Activated CD4-positive, alpha-beta T cell treated with anti-CD3 and anti-CD28 coated beads, Interleukin-2, amount 10 ng/mL, durations not matched to agents 7 days and 5 days (primary cell): Measurements from ENCODE around the gene TMEM41A. TPM values are rescaled to one million over a fixed set of nuclear protein-coding genes. Genes with fewer than 3 reads are reported as not detected.
"Not testable (repeated sequence)": the region's sequence is repeated elsewhere in the genome, so short reads cannot be mapped to it uniquely, and the experiment has no call there.

Experiments used
- CTCF ChIA-PET: fragments of 350-600 bp; sonication (Branson Sonifier 250); formaldehyde crosslinking; loops from one replicate; lab custom pipeline; 2021; ENCODE audit warnings: antibody characterized with exemption; lab: Charles Lee
- POLR2A ChIA-PET: fragments of 350-600 bp; sonication (Branson Sonifier 250); formaldehyde crosslinking; loops from one replicate; lab custom pipeline; 2021; ENCODE audit warnings: antibody characterized with exemption; lab: Charles Lee
- DNase-seq: peaks from one replicate; pipeline ENCODE4 v3.0.0-alpha.2; 2020
- H3K27ac Mint-ChIP-seq: one replicate; pipeline ENCODE4 v1.8.0; 2021; ENCODE audit warnings: mild to moderate bottlenecking, moderate library complexity, mixed read lengths
- H3K27me3 Mint-ChIP-seq: one replicate; pipeline ENCODE4 v1.8.0; 2021; ENCODE audit warnings: mixed read lengths
- H3K36me3 Mint-ChIP-seq: one replicate; pipeline ENCODE4 v1.8.0; 2021; ENCODE audit warnings: low read depth, mixed read lengths
- H3K4me1 Mint-ChIP-seq: one replicate; pipeline ENCODE4 v1.8.0; 2021; ENCODE audit warnings: mixed read lengths
- H3K4me3 Mint-ChIP-seq: one replicate; pipeline ENCODE4 v1.8.0; 2021; ENCODE audit warnings: mild to moderate bottlenecking, moderate library complexity, mixed read lengths
- H3K9me3 Mint-ChIP-seq: one replicate; pipeline ENCODE4 v1.8.0; 2021; ENCODE audit warnings: mixed read lengths
- total RNA-seq, 2 experiments: library from RNA; stranded (reverse); gene quantifications; one replicate each; pipeline ENCODE4 v1.2.3, GENCODE V29; 2021

The TMEM41A gene
- total RNA-seq, 2 experiments from 2014 or later: 18.5 to 19.7 TPM

DNA sequence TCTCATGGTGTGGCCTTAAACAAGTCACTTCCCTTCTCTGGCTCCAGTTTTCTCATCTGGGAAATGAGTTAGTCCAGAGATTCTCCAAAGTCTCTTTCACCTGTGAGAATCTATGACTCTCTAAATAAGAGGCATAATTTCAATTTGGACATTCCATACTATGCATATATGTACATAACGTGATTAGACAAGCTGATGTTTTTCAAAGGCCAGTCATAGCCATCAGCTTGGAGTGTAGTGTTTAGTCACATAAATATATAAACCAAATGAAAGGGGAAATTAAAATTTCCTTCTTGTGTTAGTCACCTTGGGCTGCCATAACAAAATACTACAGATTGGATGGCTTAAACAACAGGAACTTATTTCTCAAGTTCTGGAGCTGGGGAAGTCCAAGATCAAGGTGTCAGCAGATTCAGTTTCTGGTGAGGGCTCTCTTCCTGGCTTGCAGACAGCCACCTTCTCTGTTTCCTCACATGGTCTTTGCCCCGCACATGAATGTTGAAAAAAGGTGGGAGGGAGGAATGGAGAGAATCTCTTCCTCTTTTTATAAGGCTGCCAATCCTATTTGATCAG is 19.4 kb downstream of the TMEM41A start:
- H3K9me3 Mint-ChIP-seq: peaks cover 5% of the 10 kb centered on the region
- peaks cover 22% of the 10 kb centered on the region for H3K36me3 Mint-ChIP-seq
- ChIA-PET POLR2A (no interaction called here), CTCF (interaction anchor here (0.8 kb wide), 1 partner anchor 10 kb away, joined by 6 read pairs; no protein-coding TSS in a partner anchor)
- H3K27ac Mint-ChIP-seq: no peak overlapping the region
- no peak for DNase-seq
- peaks cover 10% of the 10 kb centered on the region for H3K4me1 Mint-ChIP-seq
- no peak overlapping the region for H3K4me3 Mint-ChIP-seq
- H3K27me3 Mint-ChIP-seq: no peaks in the 10 kb centered on the region

DNA sequence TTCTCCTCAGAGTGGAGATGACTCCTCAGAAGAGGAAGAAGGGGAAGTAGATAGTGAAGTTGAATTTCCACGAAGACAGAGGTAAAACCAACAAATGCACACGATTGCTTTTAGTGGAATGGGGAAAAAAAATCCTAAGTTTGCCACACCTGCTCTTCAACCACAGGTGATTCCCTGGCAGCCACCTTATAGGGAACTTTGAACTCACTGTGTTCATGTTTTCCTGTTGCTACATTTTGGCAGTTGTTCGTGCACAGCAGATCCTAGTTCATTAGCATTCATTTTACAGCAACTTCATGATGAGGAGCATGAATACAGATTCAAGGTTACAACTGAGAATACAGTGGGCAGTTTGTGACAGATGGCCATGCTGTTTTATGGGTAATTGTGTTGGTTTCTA is 21.5 kb downstream of the TMEM41A start:
- POLR2A ChIA-PET: no interaction called here
- H3K4me3 Mint-ChIP-seq: no peak overlapping the region
- H3K36me3 Mint-ChIP-seq: peaks cover 13% of the 10 kb centered on the region
- H3K27me3 Mint-ChIP-seq: no peaks in the 10 kb centered on the region
- H3K27ac Mint-ChIP-seq: no peak overlapping the region
- DNase-seq: no peak
- CTCF ChIA-PET: interaction anchor here (1.4 kb wide), 1 partner anchor 13 kb away, joined by 4 read pairs; no protein-coding TSS in a partner anchor
- peaks cover 2% of the 10 kb centered on the region for H3K9me3 Mint-ChIP-seq
- H3K4me1 Mint-ChIP-seq: no peaks in the 10 kb centered on the region

DNA sequence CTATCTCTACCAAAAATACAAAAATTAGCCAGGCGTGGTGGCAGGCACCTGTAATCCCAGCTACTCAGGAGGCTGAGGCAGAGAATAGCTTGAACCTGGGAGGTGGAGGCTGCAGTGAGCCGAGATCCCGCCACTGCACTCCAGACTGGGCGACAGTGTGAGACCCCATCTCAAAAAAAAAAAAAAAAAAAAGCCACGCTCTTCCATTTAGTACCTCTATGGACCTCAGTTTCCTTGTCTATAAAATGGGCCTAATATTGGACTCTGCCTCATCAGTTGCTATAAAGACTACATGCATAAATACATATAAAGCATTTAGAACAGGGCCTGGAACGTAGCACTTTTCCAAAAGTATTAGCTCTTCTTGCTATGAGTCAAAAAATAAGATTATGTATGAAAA is 23.9 kb downstream of the TMEM41A start:
- H3K9me3 Mint-ChIP-seq, CTCF ChIA-PET, H3K4me1 Mint-ChIP-seq, DNase-seq, H3K27ac Mint-ChIP-seq, H3K36me3 Mint-ChIP-seq, H3K27me3 Mint-ChIP-seq, H3K4me3 Mint-ChIP-seq: not testable (repeated sequence)
- POLR2A ChIA-PET: interaction anchor here (0.7 kb wide), 1 partner anchor 400 kb away, joined by 4 read pairs; no protein-coding TSS in a partner anchor

DNA sequence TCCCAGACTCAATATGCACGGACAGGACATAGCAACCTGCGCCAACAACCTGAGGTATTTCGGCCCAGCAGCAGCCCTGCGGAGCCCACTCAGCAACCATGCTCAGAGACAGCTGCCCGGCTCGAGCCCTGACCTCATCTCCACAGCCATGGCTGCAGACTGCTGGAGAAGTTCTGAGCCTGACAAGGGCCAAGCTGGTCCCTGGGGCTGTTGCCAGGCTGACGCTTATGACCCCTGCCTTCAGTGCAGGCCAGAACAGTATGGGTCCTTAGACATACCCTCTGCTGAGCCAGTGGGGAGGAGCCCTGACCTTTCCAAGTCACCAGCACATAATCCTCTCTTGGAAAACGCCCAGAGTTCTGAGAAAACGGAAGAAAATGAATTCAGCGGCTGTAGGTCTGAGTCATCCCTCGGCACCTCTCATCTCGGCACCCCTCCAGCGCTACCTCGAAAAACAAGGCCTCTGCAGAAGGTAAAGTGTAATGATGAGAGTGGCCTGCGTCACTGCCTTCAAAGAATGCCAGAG is 25.5 kb downstream of the TMEM41A start:
- DNase-seq: no peak

DNA sequence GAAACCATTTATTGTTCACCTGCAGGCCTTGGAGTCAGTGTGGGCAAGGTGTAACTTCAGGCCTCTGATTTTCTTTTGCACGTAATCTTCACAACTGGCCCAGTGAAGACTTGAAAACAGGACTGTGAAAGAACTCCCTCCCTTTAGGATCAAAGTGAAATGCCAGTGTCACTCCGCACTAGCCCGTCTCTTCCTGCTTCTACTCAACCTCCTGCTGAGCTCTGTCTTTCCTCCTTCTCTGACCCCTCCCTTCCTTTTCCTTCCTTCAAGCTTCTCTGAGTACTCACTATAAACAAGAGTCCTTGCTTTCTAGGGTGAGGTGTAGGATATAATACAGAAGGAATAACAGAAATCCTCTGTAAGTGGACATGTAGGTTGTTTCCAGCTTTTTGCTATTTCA is 28.5 kb downstream of the TMEM41A start:
- H3K9me3 Mint-ChIP-seq: no peaks in the 10 kb centered on the region
- CTCF ChIA-PET: no interaction called here
- POLR2A ChIA-PET: no interaction called here
- no peak for DNase-seq
- H3K27me3 Mint-ChIP-seq: no peaks in the 10 kb centered on the region
- no peak overlapping the region for H3K4me3 Mint-ChIP-seq
- no peak overlapping the region for H3K27ac Mint-ChIP-seq
- peaks cover 3% of the 10 kb centered on the region for H3K36me3 Mint-ChIP-seq
- peaks cover 5% of the 10 kb centered on the region for H3K4me1 Mint-ChIP-seq

More for the DNA sequence above, 25.5 kb downstream of the TMEM41A start:
- Mint-ChIP-seq H3K36me3 (peaks cover 3% of the 10 kb centered on the region), H3K9me3 (no peaks in the 10 kb centered on the region), H3K27me3 (no peaks in the 10 kb centered on the region), H3K4me3 (no peak overlapping the region), H3K27ac (no peak overlapping the region), H3K4me1 (peaks cover 5% of the 10 kb centered on the region)
- CTCF ChIA-PET: no interaction called here
- POLR2A ChIA-PET: no interaction called here

DNA sequence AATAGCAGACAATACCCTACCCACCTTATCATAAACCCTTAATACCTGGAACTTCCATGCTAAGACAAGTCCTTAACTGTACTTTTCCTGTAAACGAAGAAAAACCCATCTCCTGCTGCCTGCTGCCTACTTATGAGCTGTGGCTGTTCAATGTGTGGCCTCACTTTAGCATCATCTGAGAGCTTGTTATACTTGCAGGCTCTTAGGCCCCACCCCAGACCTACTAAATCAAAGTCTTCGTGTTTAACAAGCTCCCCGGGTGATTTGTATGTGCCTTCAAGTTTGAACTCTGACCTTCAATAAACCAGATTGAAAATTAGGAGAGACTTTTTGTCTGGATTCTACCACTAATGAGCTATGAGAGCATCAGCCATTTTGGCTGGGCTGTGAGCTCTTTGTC is 29.3 kb downstream of the TMEM41A start:
- Mint-ChIP-seq H3K27me3 (no peaks in the 10 kb centered on the region), H3K36me3 (peaks cover 3% of the 10 kb centered on the region), H3K4me3 (no peak overlapping the region), H3K9me3 (no peaks in the 10 kb centered on the region), H3K4me1 (peaks cover 5% of the 10 kb centered on the region), H3K27ac (no peak overlapping the region)
- CTCF ChIA-PET: interaction anchor here (2.1 kb wide), 1 partner anchor 10 kb away, joined by 6 read pairs; no protein-coding TSS in a partner anchor
- POLR2A ChIA-PET: no interaction called here
- DNase-seq: no peak

DNA sequence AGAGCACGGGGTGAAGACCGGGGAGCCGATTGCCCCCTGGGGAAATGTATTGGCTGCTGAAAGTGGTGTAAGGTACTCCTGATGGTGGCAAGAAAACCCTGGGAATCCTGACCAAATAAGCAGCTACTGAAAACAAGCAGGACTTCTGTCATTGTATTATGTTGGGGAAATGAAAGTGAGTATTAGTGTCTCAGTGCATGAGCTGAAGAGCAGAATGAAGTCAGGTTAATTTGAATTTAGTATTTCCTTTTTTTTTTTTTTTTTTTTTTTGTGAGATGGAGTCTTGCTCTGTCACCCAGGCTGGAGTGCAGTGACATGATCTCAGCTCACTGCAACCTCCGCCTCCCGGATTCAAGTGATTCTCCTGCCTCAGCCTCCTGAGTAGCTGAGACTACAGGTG is 32.7 kb downstream of the TMEM41A start:
- H3K4me3 Mint-ChIP-seq, POLR2A ChIA-PET, H3K27me3 Mint-ChIP-seq, H3K9me3 Mint-ChIP-seq, DNase-seq, H3K36me3 Mint-ChIP-seq, H3K4me1 Mint-ChIP-seq, CTCF ChIA-PET, H3K27ac Mint-ChIP-seq: not testable (repeated sequence)

DNA sequence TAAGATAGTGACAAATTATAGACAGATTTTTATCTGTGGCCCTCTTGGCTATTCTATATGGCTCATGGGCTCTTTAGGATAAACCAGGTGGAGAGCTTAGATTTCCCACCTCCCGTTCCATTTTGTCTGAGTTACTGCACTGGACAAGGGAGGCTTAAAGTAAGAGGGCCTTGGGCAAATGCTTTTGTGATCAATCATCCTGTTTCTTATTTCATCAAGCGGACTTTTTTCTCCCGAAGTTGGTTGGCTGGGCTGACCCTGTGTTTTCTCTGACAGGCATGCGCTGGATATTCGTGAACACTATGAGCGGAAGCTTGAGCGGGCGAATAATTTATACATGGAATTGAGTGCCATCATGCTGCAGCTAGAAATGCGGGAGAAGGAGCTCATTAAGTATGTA is 33.4 kb downstream of the TMEM41A start:
- ChIA-PET CTCF (no interaction called here), POLR2A (interaction anchor here (0.7 kb wide), 1 partner anchor 15 kb away, joined by 3 read pairs; no protein-coding TSS in a partner anchor)
- H3K27me3 Mint-ChIP-seq: no peaks in the 10 kb centered on the region
- no peaks in the 10 kb centered on the region for H3K36me3 Mint-ChIP-seq
- H3K4me3 Mint-ChIP-seq: no peak overlapping the region
- no peaks in the 10 kb centered on the region for H3K9me3 Mint-ChIP-seq
- DNase-seq: no peak
- peaks cover 4% of the 10 kb centered on the region for H3K4me1 Mint-ChIP-seq
- H3K27ac Mint-ChIP-seq: no peak overlapping the region

DNA sequence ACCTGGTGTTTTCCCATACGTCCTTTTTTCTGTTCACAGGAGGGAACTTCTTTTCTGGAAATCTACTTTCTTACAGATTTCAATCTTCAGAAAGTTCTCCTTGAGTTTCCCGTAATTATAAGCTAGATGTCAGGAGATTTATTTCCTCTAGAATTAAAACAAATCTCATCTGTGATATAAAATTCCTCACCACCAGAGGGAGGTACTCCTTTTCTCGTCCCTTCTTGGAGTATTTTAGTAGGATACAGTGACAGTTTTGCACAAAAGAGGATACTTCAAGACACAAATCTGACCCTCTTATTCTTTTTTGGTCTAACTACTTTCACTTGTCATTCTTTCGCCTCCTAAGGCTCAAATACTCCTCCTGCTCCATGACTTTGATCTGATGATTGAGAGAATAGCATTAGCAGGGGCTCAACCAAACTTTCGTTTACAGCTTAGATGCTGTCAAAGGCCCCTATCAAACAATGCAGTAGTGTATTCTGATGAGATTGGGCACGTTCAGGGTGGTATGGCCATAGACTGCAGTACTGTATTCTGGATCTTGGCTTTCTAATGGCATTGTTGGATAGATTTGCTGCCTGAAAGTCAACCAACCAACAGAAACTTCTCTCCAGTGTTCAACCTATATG is 38.0 kb downstream of the TMEM41A start:
- H3K27ac Mint-ChIP-seq: no peak overlapping the region
- ChIA-PET POLR2A (no interaction called here), CTCF (interaction anchor here (0.8 to 1.4 kb wide), 2 partner anchors 50 to 115 kb away, joined by 3 to 6 read pairs; no protein-coding TSS in a partner anchor)
- H3K36me3 Mint-ChIP-seq: no peaks in the 10 kb centered on the region
- no peaks in the 10 kb centered on the region for H3K4me1 Mint-ChIP-seq
- no peaks in the 10 kb centered on the region for H3K9me3 Mint-ChIP-seq
- no peaks in the 10 kb centered on the region for H3K27me3 Mint-ChIP-seq
- H3K4me3 Mint-ChIP-seq: no peak overlapping the region
- no peak for DNase-seq

DNA sequence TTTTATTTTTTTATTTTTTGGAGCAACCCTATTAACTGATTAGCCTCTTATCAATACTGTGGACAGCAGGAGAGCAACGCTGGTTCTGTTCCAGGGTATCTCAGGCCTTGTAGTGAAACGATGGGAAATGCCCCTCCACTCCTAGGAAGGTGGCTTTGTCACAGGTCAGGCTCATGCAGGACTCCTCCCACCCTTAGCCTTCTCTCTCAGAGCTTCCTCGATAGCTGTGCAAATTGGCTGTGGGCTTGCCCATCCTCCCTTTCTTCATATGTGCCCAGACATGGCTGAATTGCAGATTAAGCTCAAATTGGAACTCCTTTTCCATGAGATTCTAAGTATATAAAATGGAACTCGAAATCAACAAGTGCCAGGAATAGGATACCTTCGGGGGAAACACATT is 38.5 kb downstream of the TMEM41A start:
- DNase-seq: no peak
- no peaks in the 10 kb centered on the region for H3K27me3 Mint-ChIP-seq
- H3K4me1 Mint-ChIP-seq: no peaks in the 10 kb centered on the region
- H3K9me3 Mint-ChIP-seq: no peaks in the 10 kb centered on the region
- H3K27ac Mint-ChIP-seq: no peak overlapping the region
- ChIA-PET POLR2A (no interaction called here), CTCF (no interaction called here)
- H3K4me3 Mint-ChIP-seq: no peak overlapping the region
- H3K36me3 Mint-ChIP-seq: no peaks in the 10 kb centered on the region

DNA sequence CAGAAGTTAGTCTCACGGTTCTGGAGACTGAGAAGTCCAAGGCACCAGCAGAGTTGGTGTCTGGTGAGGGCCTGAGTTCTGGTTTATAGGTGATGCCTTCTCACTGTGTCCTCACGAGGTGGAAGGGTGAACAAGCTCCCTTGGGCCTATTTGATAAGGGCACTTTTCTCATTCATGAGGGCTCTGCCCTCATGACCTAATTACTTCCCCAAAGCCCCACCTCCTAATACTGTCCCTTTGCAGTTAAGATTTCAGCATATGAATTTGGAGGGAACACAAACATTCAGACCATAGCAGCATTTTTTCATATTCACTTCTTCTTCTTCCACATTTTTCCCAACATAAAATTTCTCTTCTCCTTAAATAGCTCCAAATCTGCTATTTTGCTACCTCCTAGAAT is 41.5 kb downstream of the TMEM41A start:
- no peak for DNase-seq
- Mint-ChIP-seq H3K9me3 (no peaks in the 10 kb centered on the region), H3K4me3 (no peak overlapping the region), H3K27me3 (no peaks in the 10 kb centered on the region), H3K4me1 (no peaks in the 10 kb centered on the region), H3K36me3 (no peaks in the 10 kb centered on the region), H3K27ac (no peak overlapping the region)
- ChIA-PET POLR2A (no interaction called here), CTCF (interaction anchor here (1.0 kb wide), 1 partner anchor 73 kb away, joined by 3 read pairs; no protein-coding TSS in a partner anchor)

DNA sequence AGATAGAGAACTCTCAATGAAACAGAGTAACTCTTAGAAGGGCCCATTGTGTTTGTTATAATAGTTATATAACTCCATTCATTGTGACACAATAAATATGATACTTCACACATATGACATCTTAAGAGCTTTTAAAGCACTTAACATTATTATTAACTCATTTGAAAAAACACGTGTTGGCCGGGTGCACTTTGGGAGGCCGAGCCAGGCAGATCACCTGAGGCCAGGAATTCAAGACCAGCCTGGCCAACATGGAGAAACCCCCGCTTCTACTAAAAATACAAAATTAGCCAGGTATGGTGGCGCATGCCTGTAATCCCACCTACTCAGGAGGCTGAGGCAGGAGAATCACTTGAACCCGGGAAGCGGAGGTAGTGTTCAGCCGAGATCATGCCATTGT is 47.4 kb downstream of the TMEM41A start:
- H3K36me3 Mint-ChIP-seq, DNase-seq, CTCF ChIA-PET: not testable (repeated sequence)

DNA sequence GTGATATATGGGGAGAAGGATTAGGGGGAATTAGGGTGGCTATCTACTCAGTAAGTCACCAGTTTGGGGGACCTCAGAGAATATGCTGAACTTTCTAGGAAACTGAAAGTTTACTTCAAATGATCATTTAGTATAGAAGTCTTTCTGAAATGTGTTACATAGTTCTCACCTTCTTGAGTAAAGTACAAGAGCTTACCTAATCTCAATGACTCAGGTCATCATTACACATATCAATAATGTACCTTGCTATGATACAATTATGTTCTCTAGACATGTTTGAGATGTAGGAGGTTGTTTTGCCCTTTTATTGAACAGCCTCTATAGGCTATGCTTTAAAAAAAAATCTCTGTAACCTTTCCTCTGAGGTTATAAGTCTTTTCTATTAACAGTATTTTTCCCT is 50.7 kb downstream of the TMEM41A start:
- H3K9me3 Mint-ChIP-seq: no peaks in the 10 kb centered on the region
- H3K27me3 Mint-ChIP-seq: no peaks in the 10 kb centered on the region
- POLR2A ChIA-PET: no interaction called here
- H3K27ac Mint-ChIP-seq: no peak overlapping the region
- no peaks in the 10 kb centered on the region for H3K36me3 Mint-ChIP-seq
- H3K4me1 Mint-ChIP-seq: no peaks in the 10 kb centered on the region
- CTCF ChIA-PET: no interaction called here
- no peak overlapping the region for H3K4me3 Mint-ChIP-seq
- no peak for DNase-seq

More for the DNA sequence above, 47.4 kb downstream of the TMEM41A start:
- H3K27me3 Mint-ChIP-seq, H3K4me1 Mint-ChIP-seq, POLR2A ChIA-PET, H3K4me3 Mint-ChIP-seq, H3K9me3 Mint-ChIP-seq, H3K27ac Mint-ChIP-seq: not testable (repeated sequence)
